OCI-LY3 (cell line): ENCODE data around the gene NEK3.

Experiments used
- EZH2phosphoT487 ChIP-seq: fragments of 200-600 bp; shearing (Covaris generic); IDR thresholded peaks from 2 replicates; pipeline ENCODE4 v1.6.1; 2018; ENCODE audit warnings: antibody characterized with exemption, mixed run types, low read depth
- TF ChIP-seq, protein P1 (sequence below): fragments of 200-600, 300-600 bp; sonication (generic); IDR thresholded peaks from 2 replicates; pipeline ENCODE4 v1.5.1; 2014; ENCODE audit warnings: antibody characterized with exemption, low read length, low read depth

GRCh38 chr13:52085421-52085820 lies 74.0 kb downstream of the NEK3 start:
- TF ChIP-seq, protein P1, sequence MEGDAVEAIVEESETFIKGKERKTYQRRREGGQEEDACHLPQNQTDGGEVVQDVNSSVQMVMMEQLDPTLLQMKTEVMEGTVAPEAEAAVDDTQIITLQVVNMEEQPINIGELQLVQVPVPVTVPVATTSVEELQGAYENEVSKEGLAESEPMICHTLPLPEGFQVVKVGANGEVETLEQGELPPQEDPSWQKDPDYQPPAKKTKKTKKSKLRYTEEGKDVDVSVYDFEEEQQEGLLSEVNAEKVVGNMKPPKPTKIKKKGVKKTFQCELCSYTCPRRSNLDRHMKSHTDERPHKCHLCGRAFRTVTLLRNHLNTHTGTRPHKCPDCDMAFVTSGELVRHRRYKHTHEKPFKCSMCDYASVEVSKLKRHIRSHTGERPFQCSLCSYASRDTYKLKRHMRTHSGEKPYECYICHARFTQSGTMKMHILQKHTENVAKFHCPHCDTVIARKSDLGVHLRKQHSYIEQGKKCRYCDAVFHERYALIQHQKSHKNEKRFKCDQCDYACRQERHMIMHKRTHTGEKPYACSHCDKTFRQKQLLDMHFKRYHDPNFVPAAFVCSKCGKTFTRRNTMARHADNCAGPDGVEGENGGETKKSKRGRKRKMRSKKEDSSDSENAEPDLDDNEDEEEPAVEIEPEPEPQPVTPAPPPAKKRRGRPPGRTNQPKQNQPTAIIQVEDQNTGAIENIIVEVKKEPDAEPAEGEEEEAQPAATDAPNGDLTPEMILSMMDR, result no peak
- no peak for TF ChIP-seq EZH2phosphoT487
